Skeletal muscle cell (primary cell): ENCODE results near the gene SOCS4.
"Not testable (repeated sequence)": the region's sequence is repeated elsewhere in the genome, so short reads cannot be mapped to it uniquely, and the experiment has no call there.

Source experiments
- DNase-seq: peaks from one replicate; pipeline ENCODE4 v3.0.0-alpha.2; 2010; ENCODE audit warnings: low read depth
- H3K4me3 ChIP-seq: 2 replicates; pipeline ENCODE4 v1.5.1; 2011; ENCODE audit warnings: low read depth, mild to moderate bottlenecking, control low read depth, low read length, moderate library complexity

The SOCS4 gene

GRCh38 chr14:55051165-55051422 lies 24.1 kb downstream of the SOCS4 start:
- peak overlapping the region; percentile 91 for H3K4me3 ChIP-seq
- no peak for DNase-seq

GRCh38 chr14:55051423-55052268 lies 24.6 kb downstream of the SOCS4 start, which contains the start of gene MAPK1IP1L:
Gene MAPK1IP1L, plus strand, starts transcription at chr14:55051647. Its CDS starts 10,037 bp downstream, at chr14:55061684.
- peak; percentile 65 for DNase-seq
- H3K4me3 ChIP-seq = peak within 1 kb of the TSS; percentile 91

GRCh38 chr14:55052269-55052930 lies 25.4 kb downstream of the SOCS4 start:
- DNase-seq = no peak
- peak overlapping the region; percentile 91 for H3K4me3 ChIP-seq

DNA sequence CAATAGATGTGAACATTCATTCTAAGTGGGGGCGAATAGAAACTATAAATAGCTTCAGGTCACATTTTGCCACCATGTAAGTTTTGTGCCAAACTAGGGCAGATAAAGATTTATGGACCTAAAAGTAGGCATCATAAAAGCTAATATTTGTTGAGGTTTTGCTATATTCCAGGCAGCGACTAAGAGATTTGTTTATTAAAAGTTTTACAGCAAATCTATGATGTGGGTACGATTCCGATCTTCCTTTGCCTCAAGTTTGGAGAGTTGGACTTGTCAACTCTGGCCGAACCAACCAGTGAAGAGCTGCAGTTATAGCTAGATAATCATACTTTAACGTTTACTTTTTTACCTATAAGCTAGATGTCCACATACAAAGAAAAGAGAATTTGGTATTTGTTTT lies 26.0 kb downstream of the SOCS4 start:
- no peak for DNase-seq
- H3K4me3 ChIP-seq = peak overlapping the region; percentile 91

- DNase-seq = no peak
- H3K4me3 ChIP-seq = peak overlapping the region; percentile 91
Measured at GRCh38 chr14:55053500-55053899, 26.5 kb downstream of the SOCS4 start.

GRCh38 chr14:55054098-55054497 lies 27.1 kb downstream of the SOCS4 start:
- DNase-seq = no peak
- H3K4me3 ChIP-seq = no peak overlapping the region

DNA sequence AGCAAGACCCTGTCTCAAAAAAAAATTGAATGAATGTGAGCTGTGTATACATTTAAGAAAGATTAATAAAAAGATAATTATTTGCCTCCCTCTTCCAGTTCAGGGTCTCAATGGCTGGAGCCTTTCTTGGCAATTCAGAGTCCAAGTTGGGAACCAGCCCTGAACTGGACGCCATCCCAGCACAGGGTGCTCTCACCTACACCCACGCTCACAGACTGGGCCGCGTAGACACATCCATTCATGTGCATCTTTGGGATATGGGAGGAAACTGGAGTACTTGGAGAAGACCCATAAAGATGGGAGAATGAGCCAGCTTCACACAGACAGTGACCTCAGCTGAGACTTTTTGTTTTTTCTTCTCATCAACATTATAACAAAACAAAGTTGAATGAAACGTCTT lies 30.9 kb downstream of the SOCS4 start:
- DNase-seq = no peak
- no peak overlapping the region for H3K4me3 ChIP-seq

- no peak for DNase-seq
Measured at GRCh38 chr14:55059333-55059732, 32.3 kb downstream of the SOCS4 start.

DNA sequence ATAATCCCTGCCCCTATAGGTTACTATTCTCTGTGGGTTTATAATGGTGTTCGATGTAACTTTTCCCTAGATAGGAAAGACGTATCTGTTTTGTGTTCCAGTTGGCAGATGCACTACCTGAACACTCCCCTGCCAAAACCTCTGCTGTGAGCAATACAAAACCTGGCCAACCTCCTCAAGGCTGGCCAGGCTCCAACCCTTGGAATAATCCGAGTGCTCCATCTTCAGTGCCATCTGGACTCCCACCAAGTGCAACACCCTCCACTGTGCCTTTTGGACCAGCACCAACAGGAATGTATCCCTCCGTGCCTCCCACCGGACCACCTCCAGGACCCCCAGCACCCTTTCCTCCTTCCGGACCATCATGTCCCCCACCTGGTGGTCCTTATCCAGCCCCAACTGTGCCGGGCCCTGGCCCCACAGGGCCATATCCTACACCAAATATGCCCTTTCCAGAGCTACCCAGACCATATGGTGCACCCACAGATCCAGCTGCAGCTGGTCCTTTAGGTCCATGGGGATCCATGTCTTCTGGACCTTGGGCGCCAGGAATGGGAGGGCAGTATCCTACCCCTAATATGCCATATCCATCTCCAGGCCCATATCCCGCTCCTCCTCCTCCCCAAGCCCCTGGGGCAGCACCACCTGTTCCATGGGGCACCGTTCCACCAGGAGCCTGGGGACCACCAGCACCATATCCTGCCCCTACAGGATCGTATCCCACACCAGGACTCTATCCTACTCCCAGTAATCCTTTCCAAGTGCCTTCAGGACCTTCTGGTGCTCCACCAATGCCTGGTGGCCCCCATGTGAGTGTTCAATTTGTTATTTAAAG lies 35.7 kb downstream of the SOCS4 start:
- no peak overlapping the region for H3K4me3 ChIP-seq
- DNase-seq = no peak

More at GRCh38 chr14:55059333-55059732, 32.3 kb downstream of the SOCS4 start:
- no peak overlapping the region for H3K4me3 ChIP-seq

DNA sequence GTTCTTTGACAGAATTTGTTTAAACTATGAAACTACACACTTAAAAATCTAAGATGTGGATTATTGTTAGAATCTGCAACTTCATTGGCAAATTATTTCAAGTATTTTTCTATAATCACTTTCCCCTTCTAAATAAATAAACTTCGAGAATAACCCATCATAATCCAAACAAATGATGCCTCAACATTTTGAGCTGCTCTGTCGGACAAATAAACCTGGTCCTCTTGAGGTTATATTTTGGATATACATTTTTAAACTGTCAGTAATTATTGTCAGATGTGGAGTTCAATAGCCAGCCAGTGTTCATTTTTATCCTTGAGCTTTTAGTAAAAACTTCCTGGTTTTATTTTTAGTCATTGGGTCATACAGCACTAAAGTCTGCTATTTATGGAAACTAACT lies 37.9 kb downstream of the SOCS4 start:
- DNase-seq, H3K4me3 ChIP-seq: not testable (repeated sequence)

- no peak for DNase-seq
- no peak overlapping the region for H3K4me3 ChIP-seq
Measured at GRCh38 chr14:55065411-55065810, 38.4 kb downstream of the SOCS4 start.

DNA sequence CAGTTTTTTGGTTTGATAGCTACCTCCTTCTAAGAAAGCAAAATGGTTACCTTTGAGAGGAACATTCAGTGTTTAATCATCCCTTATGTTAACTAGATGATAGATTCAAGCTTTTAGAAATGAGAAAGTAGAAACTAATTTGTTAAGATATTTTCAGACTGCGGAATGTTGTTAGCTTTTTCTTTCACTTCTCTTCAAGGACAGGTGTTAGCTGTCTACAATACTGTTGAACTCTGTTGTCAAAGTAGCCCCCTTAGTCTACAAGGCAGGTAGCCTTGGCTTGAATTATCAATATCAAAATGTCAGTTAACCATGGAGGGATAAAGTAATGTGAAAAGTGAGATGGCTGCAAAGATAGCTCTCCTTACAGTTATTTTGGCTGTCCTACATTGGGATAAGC lies 39.2 kb downstream of the SOCS4 start:
- no peak for DNase-seq

DNA sequence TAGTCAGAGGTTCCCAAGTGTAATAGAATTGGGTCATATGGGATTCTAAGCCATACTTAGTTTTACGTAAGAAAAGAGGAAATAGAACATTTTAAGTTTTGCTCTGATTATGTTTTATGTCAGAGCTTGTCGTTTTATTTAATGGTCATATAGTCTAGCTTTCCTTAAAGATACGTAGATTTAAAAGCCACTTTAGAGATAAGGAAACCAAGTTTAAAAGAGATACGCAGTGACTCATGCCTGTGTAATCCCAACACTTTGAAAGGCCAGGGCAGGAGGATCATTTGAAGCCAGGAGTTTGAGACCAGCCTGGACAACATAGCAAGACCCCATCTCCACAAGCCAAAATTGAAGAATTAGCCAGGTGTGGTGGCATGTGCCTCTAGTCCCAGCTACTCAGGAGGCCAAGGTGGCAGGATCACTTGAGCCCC lies 44.0 kb downstream of the SOCS4 start:
- H3K4me3 ChIP-seq = no peak overlapping the region
- DNase-seq = no peak

More for the DNA sequence above, 39.2 kb downstream of the SOCS4 start:
- no peak overlapping the region for H3K4me3 ChIP-seq

DNA sequence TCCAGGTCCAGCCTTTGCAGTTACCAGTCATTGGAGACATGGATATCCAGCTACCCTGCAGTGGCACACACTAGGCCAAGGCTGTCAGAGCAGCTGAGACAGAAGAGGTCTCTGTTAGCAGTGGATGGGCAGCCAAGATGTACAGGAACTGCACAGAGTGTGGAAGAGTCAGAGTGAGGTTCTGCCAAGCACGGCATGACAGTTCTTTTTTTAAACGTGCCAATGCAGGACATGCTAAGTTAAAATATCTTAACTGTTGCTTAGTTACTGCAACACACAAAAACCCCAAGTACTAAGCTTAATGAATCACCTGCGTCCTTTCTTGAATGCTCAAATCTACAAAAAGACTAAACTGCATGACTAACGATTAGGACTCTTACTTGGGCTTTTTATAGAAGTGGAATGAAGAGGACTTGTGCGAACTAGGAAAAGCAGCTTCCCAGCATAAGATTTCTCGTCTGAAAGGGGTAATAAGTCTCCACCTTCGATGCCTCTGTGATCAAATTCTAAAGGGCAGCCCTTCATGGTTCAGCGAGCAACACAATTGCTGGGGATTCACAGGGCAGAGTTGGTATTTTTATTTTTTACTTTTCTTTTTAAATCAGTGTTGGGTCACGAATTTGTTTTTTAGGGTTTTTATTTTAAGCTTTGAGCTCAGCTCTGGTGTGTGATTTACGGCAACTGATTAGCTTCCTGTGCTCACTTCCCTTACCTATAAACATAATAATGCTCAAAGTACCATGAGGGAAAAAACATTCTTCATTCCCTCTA lies 45.0 kb downstream of the SOCS4 start:
- H3K4me3 ChIP-seq = no peak overlapping the region
- peak; percentile 60 for DNase-seq

DNA sequence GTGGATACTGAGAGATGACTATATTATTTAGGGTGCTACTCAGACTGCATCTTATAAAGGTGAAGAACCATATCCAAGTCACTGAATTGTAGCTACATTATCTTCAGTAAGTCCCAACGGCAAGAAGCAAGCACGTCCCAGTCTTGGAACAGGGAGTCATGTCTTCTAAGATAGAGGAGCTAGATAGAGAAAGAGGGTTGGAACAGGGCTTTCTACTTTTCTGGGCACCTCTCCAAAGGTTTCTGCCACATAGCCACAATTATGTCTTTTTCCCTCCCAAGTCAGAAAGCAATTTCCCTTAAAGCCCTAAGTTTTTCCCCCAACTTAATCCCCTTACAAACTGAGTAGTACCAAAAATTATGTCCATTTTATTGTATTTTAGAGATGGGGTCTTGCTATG lies 46.8 kb downstream of the SOCS4 start:
- DNase-seq = peak; percentile 43
- H3K4me3 ChIP-seq = no peak overlapping the region

GRCh38 chr14:55074662-55075061 lies 47.6 kb downstream of the SOCS4 start:
- no peak overlapping the region for H3K4me3 ChIP-seq
- DNase-seq = peak; percentile 36

DNA sequence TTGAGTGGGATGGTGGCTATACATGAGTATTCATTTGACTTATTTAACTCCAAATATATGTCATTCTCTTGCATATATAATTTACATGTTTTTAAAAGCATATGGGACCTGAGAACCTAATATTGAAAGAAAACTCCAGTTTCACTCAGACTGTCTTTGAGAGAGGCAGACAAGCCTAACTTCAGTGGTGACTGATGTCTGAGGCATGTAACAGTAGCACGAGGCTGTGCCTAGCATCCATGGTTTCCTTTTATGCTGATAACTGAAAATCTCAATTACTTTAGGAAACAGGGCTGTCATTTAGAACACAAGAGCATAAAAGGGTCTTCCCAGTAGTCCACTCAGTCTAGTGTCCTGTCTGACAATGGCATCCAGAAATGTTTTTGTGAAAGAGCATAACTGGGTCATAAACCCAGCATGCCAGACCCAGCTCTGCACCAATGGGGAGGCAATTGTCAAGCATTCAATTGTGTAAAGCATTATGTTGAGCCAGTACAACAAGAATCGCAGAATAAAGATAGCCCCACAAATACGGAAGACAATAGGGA lies 48.7 kb downstream of the SOCS4 start:
- no peak for DNase-seq
- no peak overlapping the region for H3K4me3 ChIP-seq

DNA sequence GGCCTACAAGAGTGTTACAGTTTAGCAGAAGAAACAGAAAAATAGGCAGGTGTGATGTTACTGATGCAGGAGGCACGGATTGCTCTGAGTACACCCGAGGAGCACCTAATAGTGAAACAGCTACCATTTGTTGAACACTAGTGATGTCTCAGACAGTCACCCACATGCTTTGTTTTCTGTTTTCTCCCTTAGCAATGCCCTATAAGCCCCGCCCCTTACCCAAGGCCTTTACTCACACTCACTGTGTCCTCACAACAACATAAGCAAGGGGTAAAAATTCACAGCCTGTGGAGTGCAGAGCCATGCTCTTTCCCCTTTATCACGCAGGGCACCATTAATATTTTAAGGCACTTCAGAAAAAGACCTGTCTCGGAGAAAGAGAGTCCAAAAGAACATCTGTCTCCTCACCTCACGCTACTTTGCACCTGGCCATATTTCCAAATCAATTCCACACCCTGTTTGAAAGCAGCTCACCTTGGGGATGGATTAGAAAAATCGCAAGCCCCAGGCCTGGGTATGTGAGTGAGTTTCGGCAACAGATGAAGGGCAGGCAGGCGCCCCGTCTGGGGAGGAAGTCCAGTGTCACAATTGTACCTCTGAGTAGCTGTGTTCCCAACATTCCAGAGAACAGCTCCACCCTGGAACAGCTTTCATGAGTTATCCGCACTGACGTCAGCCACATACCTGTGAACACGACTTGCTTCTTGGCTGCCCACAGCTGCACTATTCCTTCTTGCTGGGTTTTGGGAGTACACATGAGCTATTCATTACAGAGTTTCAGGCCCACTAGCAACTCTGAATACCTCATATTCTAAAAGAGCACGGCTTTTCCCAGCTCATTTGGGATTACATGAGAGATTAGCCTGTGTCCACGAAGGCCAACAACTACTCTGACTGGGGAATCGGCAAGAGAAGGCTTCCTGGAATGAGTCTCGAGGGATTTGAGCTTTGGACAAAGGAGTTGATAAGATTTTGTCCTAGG lies 50.4 kb downstream of the SOCS4 start:
- H3K4me3 ChIP-seq = no peak overlapping the region
- DNase-seq = peak; percentile 47
